Measurements from ENCODE around the gene ARHGAP29. TPM values are rescaled to one million over a fixed set of nuclear protein-coding genes. Genes with fewer than 3 reads are reported as not detected.

The ARHGAP29 gene
- total RNA-seq, 1 donor from 2014 or later: 1.5 TPM

DNA sequence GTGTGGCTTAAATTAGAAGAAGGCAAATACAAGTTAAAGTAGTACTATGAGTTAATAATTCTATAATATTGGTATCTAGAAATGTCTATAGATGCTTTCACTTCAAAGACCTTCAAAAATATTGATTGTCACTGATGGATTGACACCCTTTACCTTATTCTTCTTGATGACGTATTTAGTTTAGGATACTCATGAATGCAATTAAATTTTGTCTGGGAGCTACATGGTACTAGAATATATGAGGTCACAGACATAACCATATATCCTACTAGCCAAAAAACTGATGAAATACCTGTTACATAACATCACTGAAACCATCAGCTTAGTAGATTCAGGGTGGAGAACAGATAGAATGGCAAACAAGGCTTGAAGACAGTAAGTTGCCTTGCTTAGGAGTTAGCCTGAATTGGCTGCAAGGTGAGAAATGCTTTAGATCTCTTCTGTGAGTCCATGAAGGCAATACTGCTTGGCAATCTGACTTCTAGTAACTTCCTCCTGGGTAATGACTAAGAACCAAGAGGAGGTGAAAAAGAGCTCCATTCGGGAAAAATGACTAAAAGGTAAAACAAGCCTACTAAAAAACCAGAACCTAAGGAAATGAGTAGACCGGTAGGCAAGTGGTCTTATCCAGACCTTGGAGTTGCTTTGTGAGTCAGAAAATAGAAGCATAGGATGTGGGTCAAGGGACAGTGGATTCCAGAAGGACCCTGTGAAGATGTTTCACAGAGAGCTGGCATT lies 16.9 kb upstream of the ARHGAP29 start:
- Mint-ChIP-seq H3K36me3 (ENCODE audit: low read depth) (no peaks in the 10 kb centered on the region), H3K27me3 (ENCODE audit: low read depth) (peaks cover 60% of the 10 kb centered on the region), H3K27ac (ENCODE audit: unreplicated experiment) (no peak overlapping the region)

GRCh38 chr1:94253456-94254017 lies 16.2 kb upstream of the ARHGAP29 start:
- no peaks in the 10 kb centered on the region for H3K36me3 Mint-ChIP-seq (ENCODE audit: low read depth)
- no peak overlapping the region for H3K27ac Mint-ChIP-seq (ENCODE audit: unreplicated experiment)
- no peaks in the 10 kb centered on the region for H3K4me1 Mint-ChIP-seq
- no peaks in the 10 kb centered on the region for H3K9me3 Mint-ChIP-seq
- no peak for DNase-seq (ENCODE audit: low read depth, low spot score)
- H3K4me3 Mint-ChIP-seq: no peak overlapping the region
- TF ChIP-seq, protein P1, sequence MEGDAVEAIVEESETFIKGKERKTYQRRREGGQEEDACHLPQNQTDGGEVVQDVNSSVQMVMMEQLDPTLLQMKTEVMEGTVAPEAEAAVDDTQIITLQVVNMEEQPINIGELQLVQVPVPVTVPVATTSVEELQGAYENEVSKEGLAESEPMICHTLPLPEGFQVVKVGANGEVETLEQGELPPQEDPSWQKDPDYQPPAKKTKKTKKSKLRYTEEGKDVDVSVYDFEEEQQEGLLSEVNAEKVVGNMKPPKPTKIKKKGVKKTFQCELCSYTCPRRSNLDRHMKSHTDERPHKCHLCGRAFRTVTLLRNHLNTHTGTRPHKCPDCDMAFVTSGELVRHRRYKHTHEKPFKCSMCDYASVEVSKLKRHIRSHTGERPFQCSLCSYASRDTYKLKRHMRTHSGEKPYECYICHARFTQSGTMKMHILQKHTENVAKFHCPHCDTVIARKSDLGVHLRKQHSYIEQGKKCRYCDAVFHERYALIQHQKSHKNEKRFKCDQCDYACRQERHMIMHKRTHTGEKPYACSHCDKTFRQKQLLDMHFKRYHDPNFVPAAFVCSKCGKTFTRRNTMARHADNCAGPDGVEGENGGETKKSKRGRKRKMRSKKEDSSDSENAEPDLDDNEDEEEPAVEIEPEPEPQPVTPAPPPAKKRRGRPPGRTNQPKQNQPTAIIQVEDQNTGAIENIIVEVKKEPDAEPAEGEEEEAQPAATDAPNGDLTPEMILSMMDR (conservative IDR thresholded peaks at IDR 0.05): no peak
- H3K27me3 Mint-ChIP-seq (ENCODE audit: low read depth): peaks cover 67% of the 10 kb centered on the region

More for the DNA sequence above, 16.9 kb upstream of the ARHGAP29 start:
- no peak for DNase-seq (ENCODE audit: low read depth, low spot score)
- no peaks in the 10 kb centered on the region for H3K4me1 Mint-ChIP-seq
- no peak overlapping the region for H3K4me3 Mint-ChIP-seq
- TF ChIP-seq, protein P1 (conservative IDR thresholded peaks at IDR 0.05): no peak
- no peaks in the 10 kb centered on the region for H3K9me3 Mint-ChIP-seq

DNA sequence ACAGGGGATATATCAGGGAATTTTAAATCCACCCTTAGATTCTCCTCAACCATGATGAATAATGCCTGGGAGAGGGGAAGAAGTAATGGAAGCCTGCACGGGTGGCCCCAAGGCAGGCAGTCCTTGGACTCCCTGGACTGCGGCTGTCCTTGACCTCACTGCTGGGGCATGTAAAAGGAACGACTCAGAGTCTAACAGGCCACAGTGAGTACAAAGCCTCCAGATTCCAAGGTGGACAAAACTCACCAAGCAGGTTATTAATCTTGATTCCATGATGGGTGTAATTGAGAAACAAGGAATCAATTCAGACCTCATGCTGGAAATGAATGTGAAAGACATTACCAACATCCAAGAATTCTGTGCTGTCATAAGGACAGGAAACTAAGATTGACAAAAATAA lies 13.0 kb upstream of the ARHGAP29 start:
- Mint-ChIP-seq H3K27ac (ENCODE audit: unreplicated experiment) (no peak overlapping the region), H3K9me3 (no peaks in the 10 kb centered on the region), H3K4me1 (peaks cover 11% of the 10 kb centered on the region), H3K27me3 (ENCODE audit: low read depth) (peaks cover 84% of the 10 kb centered on the region), H3K4me3 (no peak overlapping the region), H3K36me3 (ENCODE audit: low read depth) (no peaks in the 10 kb centered on the region)
- TF ChIP-seq, protein P1 (conservative IDR thresholded peaks at IDR 0.05): no peak
- no peak for DNase-seq (ENCODE audit: low read depth, low spot score)

- peaks cover 84% of the 10 kb centered on the region for H3K27me3 Mint-ChIP-seq (ENCODE audit: low read depth)
- H3K36me3 Mint-ChIP-seq (ENCODE audit: low read depth): no peaks in the 10 kb centered on the region
- TF ChIP-seq, protein P1 (conservative IDR thresholded peaks at IDR 0.05): no peak
- peaks cover 11% of the 10 kb centered on the region for H3K4me1 Mint-ChIP-seq
- DNase-seq (ENCODE audit: low read depth, low spot score): no peak
- H3K27ac Mint-ChIP-seq (ENCODE audit: unreplicated experiment): no peak overlapping the region
- peak overlapping the region; percentile 35 for H3K4me3 Mint-ChIP-seq
- H3K9me3 Mint-ChIP-seq: no peaks in the 10 kb centered on the region
Measured at GRCh38 chr1:94248956-94249688, 11.7 kb upstream of the ARHGAP29 start.

- peak; percentile 70 for DNase-seq (ENCODE audit: low read depth, low spot score)
- Mint-ChIP-seq H3K27me3 (ENCODE audit: low read depth) (peaks cover 84% of the 10 kb centered on the region), H3K4me1 (peaks cover 11% of the 10 kb centered on the region), H3K36me3 (ENCODE audit: low read depth) (peaks cover 6% of the 10 kb centered on the region), H3K27ac (ENCODE audit: unreplicated experiment) (no peak overlapping the region), H3K4me3 (peak overlapping the region; percentile 87), H3K9me3 (peaks cover 7% of the 10 kb centered on the region)
- TF ChIP-seq, protein P1 (conservative IDR thresholded peaks at IDR 0.05): no peak
Measured at GRCh38 chr1:94247138-94248094, 10.0 kb upstream of the ARHGAP29 start.

Measured in neural crest cell (in vitro differentiated cells).